Neuron (in vitro differentiated cells): ENCODE data around the gene ARMC6.

ENCODE experiments used
- H2AFZ ChIP-seq: one replicate; pipeline ENCODE4 v1.6.1; 2013; ENCODE audit warnings: low read depth, mild to moderate bottlenecking, inconsistent platforms, low read length, moderate library complexity
- H3K27me3 ChIP-seq: one replicate; pipeline ENCODE4 v1.6.1; 2013; ENCODE audit warnings: low read length; ENCODE audit not compliant: insufficient read depth
- H3K36me3 ChIP-seq: one replicate; pipeline ENCODE4 v1.6.1; 2013; ENCODE audit warnings: low read length; ENCODE audit not compliant: insufficient read depth
- H3K4me1 ChIP-seq: one replicate; pipeline ENCODE4 v1.6.1; 2013; ENCODE audit warnings: low read length; ENCODE audit not compliant: insufficient read depth
- H3K4me3 ChIP-seq: 2 replicates; pipeline ENCODE4 v1.5.1; 2013; ENCODE audit warnings: mild to moderate bottlenecking, low read length, moderate library complexity
- H3K9me3 ChIP-seq: one replicate; pipeline ENCODE4 v1.6.1; 2013; ENCODE audit warnings: low read length

The ARMC6 gene

GRCh38 chr19:19051478-19052213 is 18.2 kb downstream of the ARMC6 start:
- Histone ChIP-seq H3K9me3 (no peaks in the 10 kb centered on the region), H3K36me3 (peaks cover 64% of the 10 kb centered on the region), H3K4me3 (no peak overlapping the region), H3K27me3 (no peaks in the 10 kb centered on the region), H2AFZ (no peak overlapping the region), H3K4me1 (no peaks in the 10 kb centered on the region)

GRCh38 chr19:19052921-19053320 is 19.5 kb downstream of the ARMC6 start:
- Histone ChIP-seq H3K36me3 (peaks cover 68% of the 10 kb centered on the region), H3K4me1 (no peaks in the 10 kb centered on the region), H2AFZ (no peak overlapping the region), H3K4me3 (no peak overlapping the region), H3K9me3 (no peaks in the 10 kb centered on the region), H3K27me3 (no peaks in the 10 kb centered on the region)

- H2AFZ ChIP-seq: no peak overlapping the region
- no peaks in the 10 kb centered on the region for H3K27me3 ChIP-seq
- no peaks in the 10 kb centered on the region for H3K4me1 ChIP-seq
- no peak overlapping the region for H3K4me3 ChIP-seq
- H3K36me3 ChIP-seq: peaks cover 67% of the 10 kb centered on the region
- no peaks in the 10 kb centered on the region for H3K9me3 ChIP-seq
Observed at GRCh38 chr19:19053508-19054314, 20.3 kb downstream of the ARMC6 start.

GRCh38 chr19:19054315-19054938 is 21.0 kb downstream of the ARMC6 start:
- H3K27me3 ChIP-seq: no peaks in the 10 kb centered on the region
- H3K4me1 ChIP-seq: no peaks in the 10 kb centered on the region
- no peaks in the 10 kb centered on the region for H3K9me3 ChIP-seq
- no peak overlapping the region for H3K4me3 ChIP-seq
- H2AFZ ChIP-seq: no peak overlapping the region
- peaks cover 62% of the 10 kb centered on the region for H3K36me3 ChIP-seq

- Histone ChIP-seq H3K4me3 (no peak overlapping the region), H3K36me3 (peaks cover 62% of the 10 kb centered on the region), H3K4me1 (no peaks in the 10 kb centered on the region), H3K27me3 (no peaks in the 10 kb centered on the region), H3K9me3 (no peaks in the 10 kb centered on the region), H2AFZ (no peak overlapping the region)
Observed at GRCh38 chr19:19054939-19055440, 21.6 kb downstream of the ARMC6 start.

GRCh38 chr19:19055701-19056100 is 22.3 kb downstream of the ARMC6 start:
- Histone ChIP-seq H3K9me3 (no peaks in the 10 kb centered on the region), H3K36me3 (peaks cover 59% of the 10 kb centered on the region), H2AFZ (no peak overlapping the region), H3K27me3 (no peaks in the 10 kb centered on the region), H3K4me1 (no peaks in the 10 kb centered on the region), H3K4me3 (no peak overlapping the region)

GRCh38 chr19:19056636-19057275 is 23.4 kb downstream of the ARMC6 start:
- Histone ChIP-seq H3K4me3 (no peak overlapping the region), H3K9me3 (no peaks in the 10 kb centered on the region), H3K4me1 (no peaks in the 10 kb centered on the region), H3K27me3 (no peaks in the 10 kb centered on the region), H2AFZ (no peak overlapping the region), H3K36me3 (peaks cover 49% of the 10 kb centered on the region)

GRCh38 chr19:19057317-19057716 is 23.9 kb downstream of the ARMC6 start:
- no peak overlapping the region for H2AFZ ChIP-seq
- no peaks in the 10 kb centered on the region for H3K9me3 ChIP-seq
- peaks cover 45% of the 10 kb centered on the region for H3K36me3 ChIP-seq
- no peaks in the 10 kb centered on the region for H3K27me3 ChIP-seq
- no peak overlapping the region for H3K4me3 ChIP-seq
- H3K4me1 ChIP-seq: no peaks in the 10 kb centered on the region

GRCh38 chr19:19057720-19058119 is 24.3 kb downstream of the ARMC6 start:
- H3K36me3 ChIP-seq: peaks cover 42% of the 10 kb centered on the region

GRCh38 chr19:19059018-19059836 is 25.8 kb downstream of the ARMC6 start:
- Histone ChIP-seq H3K4me3 (no peak overlapping the region), H3K36me3 (peaks cover 33% of the 10 kb centered on the region), H3K9me3 (no peaks in the 10 kb centered on the region), H2AFZ (no peak overlapping the region), H3K27me3 (no peaks in the 10 kb centered on the region), H3K4me1 (peaks cover 4% of the 10 kb centered on the region)

More at GRCh38 chr19:19057720-19058119, 24.3 kb downstream of the ARMC6 start:
- Histone ChIP-seq H3K27me3 (no peaks in the 10 kb centered on the region), H3K9me3 (no peaks in the 10 kb centered on the region), H3K4me1 (no peaks in the 10 kb centered on the region), H3K4me3 (no peak overlapping the region), H2AFZ (no peak overlapping the region)

- Histone ChIP-seq H3K4me1 (peaks cover 12% of the 10 kb centered on the region), H3K36me3 (peaks cover 25% of the 10 kb centered on the region), H3K27me3 (no peaks in the 10 kb centered on the region), H2AFZ (no peak overlapping the region), H3K9me3 (no peaks in the 10 kb centered on the region), H3K4me3 (no peak overlapping the region)
Observed at GRCh38 chr19:19059837-19060611, 26.6 kb downstream of the ARMC6 start.
